HCT116 (cell line): ENCODE data around the gene CD300LB. TPM values are rescaled to one million over a fixed set of nuclear protein-coding genes. Genes with fewer than 3 reads are reported as not detected.

Experiments
- ATAC-seq: fragments of 200-7000 bp; cut with Tn5 transposase; 2 replicates; pipeline ENCODE4 v1.9.1; 2020; ENCODE audit warnings: mild to moderate bottlenecking, moderate library complexity
- BruUV-seq: library from RNA; stranded (reverse); fragments of 400-500 nt; replicated peaks from 2 replicates; lab custom pipeline; 2021; lab: Mats Ljungman, UMichigan
- CTCF ChIA-PET: fragments of 300-600 bp; sonication (Branson Sonifier 250); formaldehyde crosslinking; loops from one replicate; lab custom pipeline; 2021; ENCODE audit warnings: antibody characterized with exemption; lab: Charles Lee
- POLR2A ChIA-PET: fragments of 300-600, 350-600 bp; sonication (Branson Sonifier 250); formaldehyde crosslinking; loops from one replicate; lab custom pipeline; 2021; ENCODE audit warnings: antibody characterized with exemption; lab: Charles Lee
- RAD21 ChIA-PET, 2 experiments: fragments of 300-600 bp; sonication (Branson Sonifier 250); formaldehyde crosslinking; loops; one replicate each; lab custom pipeline; 2023; ENCODE audit warnings: low total read pairs in 2 of 2; ENCODE audit not compliant: uncharacterized antibody in 2 of 2, unreplicated experiment in 2 of 2, low non-redundant PET in 1 of 2; lab: Charles Lee
- DNase-seq: peaks from one replicate; pipeline ENCODE4 v3.0.0-alpha.2; 2010; ENCODE audit warnings: low read depth, low spot score
- H2AFZ ChIP-seq: fragments of 200-600 bp; shearing (Covaris generic), sonication (generic); 2 replicates; pipeline ENCODE4 v1.6.1; 2017; ENCODE audit warnings: low read depth, mixed run types, mixed read lengths, antibody characterized with exemption, low read length; ENCODE audit not compliant: poor library complexity, severe bottlenecking
- H3K27ac ChIP-seq: 2 replicates; pipeline ENCODE4 v1.5.1; 2012; ENCODE audit warnings: low read depth, low read length
- H3K27me3 ChIP-seq: fragments of 200-600 bp; sonication (generic); 2 replicates; pipeline ENCODE4 v1.6.1; 2016; ENCODE audit warnings: mixed run types, low read length, mixed read lengths; ENCODE audit not compliant: insufficient read depth
- H3K36me3 ChIP-seq, 2 experiments: fragments of 200-500 bp in 1 of 2; fragments of 200-600 bp in 1 of 2; sonication (Bioruptor generic) in 1 of 2; sonication (generic) in 1 of 2; 2 replicates each; pipeline versions ENCODE4 v1.5.1 to v1.6.1; 2014 to 2016; ENCODE audit warnings: low read length in 2 of 2, inconsistent platforms in 1 of 2, mixed read lengths in 1 of 2, mixed run types in 1 of 2; ENCODE audit not compliant: insufficient read depth in 2 of 2, control insufficient read depth in 1 of 2
- H3K4me1 ChIP-seq, 2 experiments: fragments of 200-600 bp in 1 of 2; sonication (generic) in 1 of 2; 2 replicates each; pipeline versions ENCODE4 v1.5.1 to v1.6.1; 2012 to 2017; ENCODE audit warnings: low read length in 2 of 2, inconsistent platforms in 1 of 2, mild to moderate bottlenecking in 1 of 2, mixed read lengths in 1 of 2, mixed run types in 1 of 2, moderate library complexity in 1 of 2; ENCODE audit not compliant: insufficient read depth in 2 of 2, control insufficient read depth in 1 of 2
- H3K4me2 ChIP-seq: fragments of 200-600 bp; sonication (generic); 2 replicates; pipeline ENCODE4 v1.6.1; 2017; ENCODE audit warnings: mixed run types, low read length, mixed read lengths
- H3K4me3 ChIP-seq, 2 experiments: fragments of 200-600 bp in 1 of 2; sonication (generic) in 1 of 2; replicated peaks in 1 of 2; 2 replicates each; pipeline ENCODE4 v1.5.1; 2011 to 2016; ENCODE audit warnings: low read length in 2 of 2, control low read depth in 1 of 2, low read depth in 1 of 2, mild to moderate bottlenecking in 1 of 2, mixed read lengths in 1 of 2, mixed run types in 1 of 2
- H3K79me2 ChIP-seq: fragments of 200-600 bp; sonication (generic); 2 replicates; pipeline ENCODE4 v1.6.1; 2017; ENCODE audit warnings: mild to moderate bottlenecking, mixed run types, low read length, moderate library complexity, mixed read lengths; ENCODE audit not compliant: insufficient read depth
- H3K9ac ChIP-seq: fragments of 200-600 bp; sonication (generic); 2 replicates; pipeline ENCODE4 v1.6.1; 2016; ENCODE audit warnings: low read length, mixed read lengths
- H3K9me2 ChIP-seq: fragments of 200-600 bp; sonication (generic), shearing (Covaris generic); 2 replicates; pipeline ENCODE4 v1.6.1; 2017; ENCODE audit warnings: mixed run types, mild to moderate bottlenecking, moderate library complexity; ENCODE audit not compliant: insufficient read depth
- H3K9me3 ChIP-seq, 2 experiments: fragments of 200-500 bp in 1 of 2; fragments of 200-600 bp in 1 of 2; sonication (Bioruptor generic) in 1 of 2; sonication (generic) in 1 of 2; 2 replicates each; pipeline ENCODE4 v1.6.1; 2014 to 2017; ENCODE audit warnings: low read length in 2 of 2, mixed read lengths in 2 of 2, inconsistent platforms in 1 of 2, low read depth in 1 of 2, mild to moderate bottlenecking in 1 of 2, mixed run types in 1 of 2, moderate library complexity in 1 of 2; ENCODE audit not compliant: control insufficient read depth in 1 of 2, insufficient read depth in 1 of 2
- H4K20me1 ChIP-seq: fragments of 200-600 bp; sonication (generic), shearing (Covaris generic); 2 replicates; pipeline ENCODE4 v1.6.1; 2017; ENCODE audit warnings: mixed run types, mild to moderate bottlenecking, moderate library complexity; ENCODE audit not compliant: insufficient read depth
- CTCF ChIP-seq, 3 experiments: fragments of 200-600 bp in 1 of 3; sonication (generic) in 1 of 3; IDR thresholded peaks in 2 of 3; conservative IDR thresholded peaks in 1 of 3; 2 replicates each; pipeline ENCODE4 v1.5.1; 2012 to 2017; ENCODE audit warnings: low read depth in 2 of 3, low read length in 2 of 3, antibody characterized with exemption in 1 of 3, borderline replicate concordance in 1 of 3, control low read depth in 1 of 3, mild to moderate bottlenecking in 1 of 3, mixed read lengths in 1 of 3, mixed run types in 1 of 3, moderate library complexity in 1 of 3; ENCODE audit not compliant: insufficient read depth in 1 of 3
- EGR1 ChIP-seq: IDR thresholded peaks from 2 replicates; pipeline ENCODE4 v1.6.1; 2012; ENCODE audit warnings: low read depth
- ELF1 ChIP-seq: IDR thresholded peaks from 2 replicates; pipeline ENCODE4 v1.6.1; 2012; ENCODE audit warnings: low read depth, borderline replicate concordance
- EZH2phosphoT487 ChIP-seq: fragments of 200-600 bp; IDR thresholded peaks from 2 replicates; pipeline ENCODE4 v1.6.1; 2018; ENCODE audit warnings: antibody characterized with exemption, borderline replicate concordance
- FOSL1 ChIP-seq: IDR thresholded peaks from 2 replicates; pipeline ENCODE4 v1.6.1; 2012; ENCODE audit warnings: low read depth
- MAX ChIP-seq: IDR thresholded peaks from 2 replicates; pipeline ENCODE4 v1.6.1; 2012
- POLR2A ChIP-seq: IDR thresholded peaks from 2 replicates; pipeline ENCODE4 v1.7.0; 2011; ENCODE audit warnings: borderline replicate concordance; ENCODE audit not compliant: insufficient read depth, insufficient read length; ENCODE audit errors: extremely low read depth
- POLR2AphosphoS5 ChIP-seq: IDR thresholded peaks from 2 replicates; pipeline ENCODE4 v1.6.1; 2011; ENCODE audit warnings: mild to moderate bottlenecking, low read depth, low read length, moderate library complexity
- RAD21 ChIP-seq: IDR thresholded peaks from 2 replicates; pipeline ENCODE4 v1.6.1; 2012; ENCODE audit warnings: low read depth, mild to moderate bottlenecking
- REST ChIP-seq: IDR thresholded peaks from 2 replicates; pipeline ENCODE4 v1.6.1; 2012; ENCODE audit warnings: low read depth
- SIN3A ChIP-seq: IDR thresholded peaks from 2 replicates; pipeline ENCODE4 v1.6.1; 2012; ENCODE audit warnings: low read depth
- SP1 ChIP-seq: IDR thresholded peaks from 2 replicates; pipeline ENCODE4 v1.6.1; 2012; ENCODE audit warnings: low read depth
- SRF ChIP-seq: IDR thresholded peaks from 2 replicates; pipeline ENCODE4 v1.6.1; 2012; ENCODE audit warnings: low read depth
- TCF7L2 ChIP-seq: IDR thresholded peaks from 2 replicates; pipeline ENCODE4 v1.7.0; 2011; ENCODE audit warnings: borderline replicate concordance, inconsistent platforms; ENCODE audit not compliant: insufficient read depth, insufficient read length; ENCODE audit errors: extremely low read depth
- ZBTB33 ChIP-seq: IDR thresholded peaks from 2 replicates; pipeline ENCODE4 v1.6.1; 2011; ENCODE audit warnings: mild to moderate bottlenecking, low read length, moderate library complexity; ENCODE audit not compliant: insufficient replicate concordance; ENCODE audit errors: extremely low read depth
- ZNF274 ChIP-seq: fragments of 200-500 bp; sonication (Bioruptor generic); IDR thresholded peaks from 2 replicates; pipeline ENCODE4 v1.6.1; 2014; ENCODE audit warnings: mild to moderate bottlenecking, low read depth, low read length, inconsistent platforms
- intact Hi-C: fragments of 100-400 bp; cut with micrococcal nuclease; formaldehyde crosslinking; loops from 2 replicates; pipeline ENCODE4 v1.10.0; 2022
- total RNA-seq: library from RNA; stranded (reverse); gene quantifications from one replicate; pipeline ENCODE4 v1.2.1, GENCODE V29; 2021; ENCODE audit not compliant: unreplicated experiment

Gene CD300LB
- total RNA-seq, 1 experiment from 2014 or later, result not detected

GRCh38 chr17:74514632-74515334 is 16.5 kb downstream of the CD300LB start:
- ChIA-PET CTCF (no interaction called here), POLR2A (no interaction called here), RAD21 (no interaction called here)
- ATAC-seq (peak; percentile 57), DNase-seq (no peak)
- intact Hi-C loops, result no loop called here
- H3K36me3 ChIP-seq, result no peaks in the 10 kb centered on the region
- peaks cover 0 to 11% of the 10 kb centered on the region in 2 experiments; a peak in 1 of 4 replicates for H3K9me3 ChIP-seq
- no peak overlapping the region for H3K4me3 ChIP-seq
- H4K20me1 ChIP-seq, result no peaks in the 10 kb centered on the region
- H3K4me2 ChIP-seq, result no peak overlapping the region
- H3K9ac ChIP-seq, result no peak overlapping the region
- no TSS peak for BruUV-seq
- no peaks in the 10 kb centered on the region for H3K79me2 ChIP-seq
- H3K27me3 ChIP-seq, result no peaks in the 10 kb centered on the region; the same call in 1 of the 2 replicates
- TF ChIP-seq ZNF274 (no peak), EZH2phosphoT487 (no peak), RAD21 (no peak), POLR2AphosphoS5 (no peak), TCF7L2 (no peak), ZBTB33 (no peak), SIN3A (no peak), SP1 (0 out of 2 replicates have a peak, but pooled peaks have one; percentile 28), CTCF (IDR thresholded peaks at IDR 0.05 in 2 of 3, conservative IDR thresholded peaks at IDR 0.05 in 1 of 3; ENCODE audit: borderline replicate concordance in 1 of 3, insufficient read depth in 1 of 3, low read depth in 2 of 3, low read length in 2 of 3) (no peak), POLR2A (no peak), REST (no peak), FOSL1 (no peak), ELF1 (no peak), EGR1 (no peak), MAX (peak; percentile 6), SRF (no peak)
- TF ChIP-seq, all 23 proteins: peak for 2
- H3K27ac ChIP-seq, result no peak overlapping the region
- H3K4me1 ChIP-seq, result peaks cover 0 to 15% of the 10 kb centered on the region in 2 experiments; a peak in 2 of 4 replicates
- H2AFZ ChIP-seq, result no peak overlapping the region
- no peaks in the 10 kb centered on the region for H3K9me2 ChIP-seq
